ENCODE results near the gene PACS2.

DNA sequence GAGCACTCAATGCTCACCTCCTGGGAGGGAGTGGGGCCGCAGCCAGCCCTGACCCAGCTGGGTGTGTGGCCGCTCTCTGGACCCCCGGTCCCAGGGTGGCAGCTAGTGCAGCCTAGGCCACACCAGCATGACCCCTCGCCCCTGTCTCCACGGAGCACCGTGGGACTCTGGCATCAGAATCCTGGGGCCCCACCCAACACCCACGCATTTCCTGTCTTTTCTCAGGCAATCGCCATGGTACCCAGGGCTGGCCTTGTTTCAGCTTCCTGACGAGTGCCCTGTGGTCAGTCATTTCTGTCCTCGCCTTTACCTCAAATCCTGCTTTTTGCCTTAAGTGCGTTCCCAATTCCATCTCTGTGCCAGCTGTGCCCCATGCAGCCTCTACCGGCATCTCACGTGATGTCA, 15.9 kb downstream of the PACS2 start:
- TF ChIP-seq, protein P1, sequence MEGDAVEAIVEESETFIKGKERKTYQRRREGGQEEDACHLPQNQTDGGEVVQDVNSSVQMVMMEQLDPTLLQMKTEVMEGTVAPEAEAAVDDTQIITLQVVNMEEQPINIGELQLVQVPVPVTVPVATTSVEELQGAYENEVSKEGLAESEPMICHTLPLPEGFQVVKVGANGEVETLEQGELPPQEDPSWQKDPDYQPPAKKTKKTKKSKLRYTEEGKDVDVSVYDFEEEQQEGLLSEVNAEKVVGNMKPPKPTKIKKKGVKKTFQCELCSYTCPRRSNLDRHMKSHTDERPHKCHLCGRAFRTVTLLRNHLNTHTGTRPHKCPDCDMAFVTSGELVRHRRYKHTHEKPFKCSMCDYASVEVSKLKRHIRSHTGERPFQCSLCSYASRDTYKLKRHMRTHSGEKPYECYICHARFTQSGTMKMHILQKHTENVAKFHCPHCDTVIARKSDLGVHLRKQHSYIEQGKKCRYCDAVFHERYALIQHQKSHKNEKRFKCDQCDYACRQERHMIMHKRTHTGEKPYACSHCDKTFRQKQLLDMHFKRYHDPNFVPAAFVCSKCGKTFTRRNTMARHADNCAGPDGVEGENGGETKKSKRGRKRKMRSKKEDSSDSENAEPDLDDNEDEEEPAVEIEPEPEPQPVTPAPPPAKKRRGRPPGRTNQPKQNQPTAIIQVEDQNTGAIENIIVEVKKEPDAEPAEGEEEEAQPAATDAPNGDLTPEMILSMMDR (IDR thresholded peaks at IDR 0.05) = no peak
- no peak for TF ChIP-seq POLR2A (IDR thresholded peaks at IDR 0.05)

Measured in breast epithelium (tissue), 3 donors.